Liver (tissue), 9 donors: Measurements from ENCODE around the gene RBFOX1. TPM values are rescaled to one million over a fixed set of nuclear protein-coding genes. Genes with fewer than 3 reads are reported as not detected.

Source experiments
- DNase-seq: peaks from one replicate; pipeline ENCODE4 v3.0.0-alpha.2; 2017; ENCODE audit warnings: low spot score
- H3K27ac ChIP-seq, 2 donors: one replicate each; pipeline ENCODE4 v1.7.0; 2013; ENCODE audit warnings: inconsistent platforms in 2 of 2, low read length in 2 of 2, control low read depth in 1 of 2, low read depth in 1 of 2, mild to moderate bottlenecking in 1 of 2
- H3K27me3 ChIP-seq, 4 donors: one replicate each; pipeline versions ENCODE4 v1.6.1 to v1.7.0; 2013; ENCODE audit warnings: low read length in 3 of 4, inconsistent platforms in 1 of 4, mild to moderate bottlenecking in 1 of 4, moderate library complexity in 1 of 4; ENCODE audit not compliant: control insufficient read depth in 4 of 4, insufficient read depth in 4 of 4
- H3K36me3 ChIP-seq, 4 donors: one replicate each; pipeline versions ENCODE4 v1.6.1 to v1.7.0; 2013; ENCODE audit warnings: low read length in 3 of 4, mild to moderate bottlenecking in 3 of 4, low read depth in 1 of 4, moderate library complexity in 1 of 4; ENCODE audit not compliant: control insufficient read depth in 4 of 4, insufficient read depth in 3 of 4
- H3K4me1 ChIP-seq, 4 donors: one replicate each; pipeline versions ENCODE4 v1.6.1 to v1.7.0; 2013; ENCODE audit warnings: low read length in 3 of 4, mild to moderate bottlenecking in 3 of 4, moderate library complexity in 1 of 4; ENCODE audit not compliant: control insufficient read depth in 4 of 4, insufficient read depth in 4 of 4
- H3K4me3 ChIP-seq, 3 donors: one replicate each; pipeline versions ENCODE4 v1.6.1 to v1.7.0; 2013; ENCODE audit warnings: low read length in 3 of 3, control low read depth in 1 of 3, low read depth in 1 of 3, mild to moderate bottlenecking in 1 of 3
- H3K9ac ChIP-seq, 2 donors: one replicate each; pipeline ENCODE4 v1.7.0; 2013; ENCODE audit warnings: low read length in 2 of 2, mild to moderate bottlenecking in 2 of 2, moderate library complexity in 2 of 2, control low read depth in 1 of 2, low read depth in 1 of 2
- H3K9me3 ChIP-seq, 4 donors: one replicate each; pipeline versions ENCODE4 v1.6.1 to v1.7.0; 2013; ENCODE audit warnings: low read length in 3 of 4; ENCODE audit not compliant: control insufficient read depth in 4 of 4
- EGR1 ChIP-seq, 2 donors: IDR thresholded peaks; 2 replicates each; pipeline ENCODE4 v1.6.1; 2016 to 2018; ENCODE audit warnings: antibody characterized with exemption in 2 of 2, low read depth in 2 of 2
- FOXA1 ChIP-seq: IDR thresholded peaks from 2 replicates; pipeline ENCODE4 v1.6.1; 2016; ENCODE audit warnings: antibody characterized with exemption
- FOXA2 ChIP-seq: IDR thresholded peaks from 2 replicates; pipeline ENCODE4 v1.6.1; 2016; ENCODE audit warnings: antibody characterized with exemption
- GABPA ChIP-seq, 2 donors: IDR thresholded peaks in 1 of 2; conservative IDR thresholded peaks in 1 of 2; 2 replicates each; pipeline ENCODE4 v1.6.1; 2016; ENCODE audit warnings: antibody characterized with exemption in 2 of 2, mild to moderate bottlenecking in 1 of 2, moderate library complexity in 1 of 2
- HNF4A ChIP-seq, 2 donors: conservative IDR thresholded peaks; 2 replicates each; pipeline ENCODE4 v1.6.1; 2016; ENCODE audit warnings: antibody characterized with exemption in 2 of 2, mild to moderate bottlenecking in 2 of 2
- HNF4G ChIP-seq: IDR thresholded peaks from 2 replicates; pipeline ENCODE4 v1.6.1; 2016; ENCODE audit warnings: antibody characterized with exemption
- JUND ChIP-seq, 2 donors: IDR thresholded peaks; 2 replicates each; pipeline ENCODE4 v1.6.1; 2016; ENCODE audit warnings: antibody characterized with exemption in 2 of 2
- NR2F2 ChIP-seq: IDR thresholded peaks from 2 replicates; pipeline ENCODE4 v1.6.1; 2016; ENCODE audit warnings: antibody characterized with exemption
- RAD21 ChIP-seq, 2 donors: IDR thresholded peaks; 2 replicates each; pipeline ENCODE4 v1.6.1; 2016; ENCODE audit warnings: antibody characterized with exemption in 2 of 2, mild to moderate bottlenecking in 2 of 2
- RXRA ChIP-seq, 2 donors: IDR thresholded peaks; 2 replicates each; pipeline ENCODE4 v1.6.1; 2017 to 2018; ENCODE audit warnings: antibody characterized with exemption in 2 of 2, mild to moderate bottlenecking in 1 of 2
- SP1 ChIP-seq: IDR thresholded peaks from 2 replicates; pipeline ENCODE4 v1.6.1; 2018; ENCODE audit warnings: antibody characterized with exemption, mild to moderate bottlenecking
- TAF1 ChIP-seq: conservative IDR thresholded peaks from 2 replicates; pipeline ENCODE4 v1.6.1; 2016; ENCODE audit warnings: antibody characterized with exemption, mild to moderate bottlenecking
- YY1 ChIP-seq: IDR thresholded peaks from 2 replicates; pipeline ENCODE4 v1.6.1; 2016; ENCODE audit warnings: antibody characterized with exemption, mild to moderate bottlenecking
- WGBS: extraction: QIAGEN DNeasy Blood & Tissue Kit; methylation state at CpG from one replicate; pipeline ENCODE4 v1.1.7; 2013; 5-methylcytosine and 5-hydroxymethylcytosine counted together
- polyA plus RNA-seq, 2 donors: library from polyadenylated mRNA; stranded (reverse) in 1 of 2; unstranded in 1 of 2; fragments of 200-250 nt in 1 of 2; fragments of >200 nt in 1 of 2; fragmentation: Nextera tagmentation in 1 of 2; extraction: Ambion mirVana in 1 of 2; gene quantifications; one replicate each; pipeline versions ENCODE4 v1.2.1 to v1.2.3, GENCODE V29; 2013 to 2015
- total RNA-seq, 2 donors: library from RNA; depleted of rRNA; stranded (reverse); fragments of >200 nt; gene quantifications; one replicate each; pipeline ENCODE4 v1.2.3, GENCODE V29; 2014
- TF ChIP-seq, protein P1 (sequence below): IDR thresholded peaks from 2 replicates; pipeline ENCODE4 v1.6.1; 2016; ENCODE audit warnings: antibody characterized with exemption
- TF ChIP-seq, protein P2 (sequence below): IDR thresholded peaks from 2 replicates; pipeline ENCODE4 v1.6.1; 2016; ENCODE audit warnings: antibody characterized with exemption
- TF ChIP-seq, protein P3 (sequence below): IDR thresholded peaks from 2 replicates; pipeline ENCODE4 v1.6.1; 2016; ENCODE audit warnings: antibody characterized with exemption, mild to moderate bottlenecking
- TF ChIP-seq, protein P4 (sequence below): fragments of 150-350 bp; IDR thresholded peaks from 2 replicates; pipeline ENCODE4 v1.5.1; 2017; ENCODE audit warnings: improper control_type of control experiment, low read depth, low read length; ENCODE audit not compliant: missing input control
- TF ChIP-seq, protein P5 (sequence below): IDR thresholded peaks from 2 replicates; pipeline ENCODE4 v1.6.1; 2016; ENCODE audit warnings: antibody characterized with exemption
- donor health status: healthy.
- donor health status: healthy.
- donor health status: healthy.
- donor health status: healthy.
- donor health status: healthy.

Gene RBFOX1
- total and polyA plus RNA-seq, 4 donors, result not detected

DNA sequence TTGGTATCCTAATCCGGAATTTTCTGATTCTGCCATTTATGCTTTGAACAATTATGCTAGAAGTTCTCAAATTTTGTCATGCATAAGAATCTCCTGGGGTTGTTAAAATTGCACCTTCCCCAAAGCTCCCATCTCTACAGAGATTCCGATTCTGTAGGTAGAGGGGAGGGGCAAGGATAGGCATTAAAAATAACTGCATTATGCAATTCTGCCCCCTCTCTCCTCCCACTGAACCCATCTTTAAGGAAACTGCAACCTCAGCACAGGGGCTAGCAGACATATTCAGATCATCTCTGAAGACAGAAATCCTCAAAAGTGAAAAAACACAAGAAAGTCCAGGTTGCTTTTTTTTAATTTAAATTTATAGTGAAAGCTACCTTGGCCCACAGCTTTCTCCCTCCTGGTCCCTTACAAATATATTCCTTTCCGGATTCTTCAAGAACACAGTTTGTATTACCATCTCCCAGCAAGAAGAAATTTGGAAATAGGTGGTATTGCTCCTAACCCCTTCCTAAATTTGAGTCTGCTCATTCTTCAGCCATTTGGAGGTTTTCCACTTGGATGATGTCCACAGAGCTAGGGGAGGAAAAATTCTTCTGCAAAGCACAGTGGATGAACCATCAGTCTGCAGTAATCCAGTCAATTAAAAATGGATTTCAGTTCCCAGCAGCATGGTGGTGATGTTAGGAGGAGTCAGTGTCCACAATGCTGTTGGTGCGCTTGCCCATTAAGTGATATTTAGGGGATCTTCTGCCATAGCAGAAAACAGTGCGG, 67.7 kb downstream of the RBFOX1 start:
- Histone ChIP-seq H3K9me3 (no peaks in the 10 kb centered on the region), H3K4me3 (no peak overlapping the region), H3K9ac (no peak overlapping the region), H3K36me3 (no peaks in the 10 kb centered on the region), H3K4me1 (no peaks in the 10 kb centered on the region), H3K27me3 (peaks cover 0 to 4% (median 2%) of the 10 kb centered on the region in 4 donors), H3K27ac (no peak overlapping the region)
- DNase-seq, result no peak
- no peak for TF ChIP-seq RAD21 (IDR thresholded peaks at IDR 0.05)
- TF ChIP-seq, protein P1, sequence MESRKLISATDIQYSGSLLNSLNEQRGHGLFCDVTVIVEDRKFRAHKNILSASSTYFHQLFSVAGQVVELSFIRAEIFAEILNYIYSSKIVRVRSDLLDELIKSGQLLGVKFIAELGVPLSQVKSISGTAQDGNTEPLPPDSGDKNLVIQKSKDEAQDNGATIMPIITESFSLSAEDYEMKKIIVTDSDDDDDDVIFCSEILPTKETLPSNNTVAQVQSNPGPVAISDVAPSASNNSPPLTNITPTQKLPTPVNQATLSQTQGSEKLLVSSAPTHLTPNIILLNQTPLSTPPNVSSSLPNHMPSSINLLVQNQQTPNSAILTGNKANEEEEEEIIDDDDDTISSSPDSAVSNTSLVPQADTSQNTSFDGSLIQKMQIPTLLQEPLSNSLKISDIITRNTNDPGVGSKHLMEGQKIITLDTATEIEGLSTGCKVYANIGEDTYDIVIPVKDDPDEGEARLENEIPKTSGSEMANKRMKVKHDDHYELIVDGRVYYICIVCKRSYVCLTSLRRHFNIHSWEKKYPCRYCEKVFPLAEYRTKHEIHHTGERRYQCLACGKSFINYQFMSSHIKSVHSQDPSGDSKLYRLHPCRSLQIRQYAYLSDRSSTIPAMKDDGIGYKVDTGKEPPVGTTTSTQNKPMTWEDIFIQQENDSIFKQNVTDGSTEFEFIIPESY, result no peak
- no peak for TF ChIP-seq SP1
- no peak for TF ChIP-seq GABPA (IDR thresholded peaks at IDR 0.05 in 1 of 2, conservative IDR thresholded peaks at IDR 0.05 in 1 of 2)
- TF ChIP-seq FOXA1, result no peak
- TF ChIP-seq RXRA (IDR thresholded peaks at IDR 0.05), result no peak
- no peak for TF ChIP-seq NR2F2
- TF ChIP-seq FOXA2, result no peak
- TF ChIP-seq, protein P2, sequence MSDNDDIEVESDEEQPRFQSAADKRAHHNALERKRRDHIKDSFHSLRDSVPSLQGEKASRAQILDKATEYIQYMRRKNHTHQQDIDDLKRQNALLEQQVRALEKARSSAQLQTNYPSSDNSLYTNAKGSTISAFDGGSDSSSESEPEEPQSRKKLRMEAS, result no peak
- no peak for TF ChIP-seq HNF4G
- TF ChIP-seq, protein P3, sequence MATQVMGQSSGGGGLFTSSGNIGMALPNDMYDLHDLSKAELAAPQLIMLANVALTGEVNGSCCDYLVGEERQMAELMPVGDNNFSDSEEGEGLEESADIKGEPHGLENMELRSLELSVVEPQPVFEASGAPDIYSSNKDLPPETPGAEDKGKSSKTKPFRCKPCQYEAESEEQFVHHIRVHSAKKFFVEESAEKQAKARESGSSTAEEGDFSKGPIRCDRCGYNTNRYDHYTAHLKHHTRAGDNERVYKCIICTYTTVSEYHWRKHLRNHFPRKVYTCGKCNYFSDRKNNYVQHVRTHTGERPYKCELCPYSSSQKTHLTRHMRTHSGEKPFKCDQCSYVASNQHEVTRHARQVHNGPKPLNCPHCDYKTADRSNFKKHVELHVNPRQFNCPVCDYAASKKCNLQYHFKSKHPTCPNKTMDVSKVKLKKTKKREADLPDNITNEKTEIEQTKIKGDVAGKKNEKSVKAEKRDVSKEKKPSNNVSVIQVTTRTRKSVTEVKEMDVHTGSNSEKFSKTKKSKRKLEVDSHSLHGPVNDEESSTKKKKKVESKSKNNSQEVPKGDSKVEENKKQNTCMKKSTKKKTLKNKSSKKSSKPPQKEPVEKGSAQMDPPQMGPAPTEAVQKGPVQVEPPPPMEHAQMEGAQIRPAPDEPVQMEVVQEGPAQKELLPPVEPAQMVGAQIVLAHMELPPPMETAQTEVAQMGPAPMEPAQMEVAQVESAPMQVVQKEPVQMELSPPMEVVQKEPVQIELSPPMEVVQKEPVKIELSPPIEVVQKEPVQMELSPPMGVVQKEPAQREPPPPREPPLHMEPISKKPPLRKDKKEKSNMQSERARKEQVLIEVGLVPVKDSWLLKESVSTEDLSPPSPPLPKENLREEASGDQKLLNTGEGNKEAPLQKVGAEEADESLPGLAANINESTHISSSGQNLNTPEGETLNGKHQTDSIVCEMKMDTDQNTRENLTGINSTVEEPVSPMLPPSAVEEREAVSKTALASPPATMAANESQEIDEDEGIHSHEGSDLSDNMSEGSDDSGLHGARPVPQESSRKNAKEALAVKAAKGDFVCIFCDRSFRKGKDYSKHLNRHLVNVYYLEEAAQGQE, result no peak
- TF ChIP-seq, protein P4, sequence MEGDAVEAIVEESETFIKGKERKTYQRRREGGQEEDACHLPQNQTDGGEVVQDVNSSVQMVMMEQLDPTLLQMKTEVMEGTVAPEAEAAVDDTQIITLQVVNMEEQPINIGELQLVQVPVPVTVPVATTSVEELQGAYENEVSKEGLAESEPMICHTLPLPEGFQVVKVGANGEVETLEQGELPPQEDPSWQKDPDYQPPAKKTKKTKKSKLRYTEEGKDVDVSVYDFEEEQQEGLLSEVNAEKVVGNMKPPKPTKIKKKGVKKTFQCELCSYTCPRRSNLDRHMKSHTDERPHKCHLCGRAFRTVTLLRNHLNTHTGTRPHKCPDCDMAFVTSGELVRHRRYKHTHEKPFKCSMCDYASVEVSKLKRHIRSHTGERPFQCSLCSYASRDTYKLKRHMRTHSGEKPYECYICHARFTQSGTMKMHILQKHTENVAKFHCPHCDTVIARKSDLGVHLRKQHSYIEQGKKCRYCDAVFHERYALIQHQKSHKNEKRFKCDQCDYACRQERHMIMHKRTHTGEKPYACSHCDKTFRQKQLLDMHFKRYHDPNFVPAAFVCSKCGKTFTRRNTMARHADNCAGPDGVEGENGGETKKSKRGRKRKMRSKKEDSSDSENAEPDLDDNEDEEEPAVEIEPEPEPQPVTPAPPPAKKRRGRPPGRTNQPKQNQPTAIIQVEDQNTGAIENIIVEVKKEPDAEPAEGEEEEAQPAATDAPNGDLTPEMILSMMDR, result no peak
- no peak for TF ChIP-seq TAF1
- TF ChIP-seq JUND (IDR thresholded peaks at IDR 0.05), result no peak
- TF ChIP-seq, protein P5, sequence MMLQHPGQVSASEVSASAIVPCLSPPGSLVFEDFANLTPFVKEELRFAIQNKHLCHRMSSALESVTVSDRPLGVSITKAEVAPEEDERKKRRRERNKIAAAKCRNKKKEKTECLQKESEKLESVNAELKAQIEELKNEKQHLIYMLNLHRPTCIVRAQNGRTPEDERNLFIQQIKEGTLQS, result no peak
- no peak for TF ChIP-seq HNF4A (conservative IDR thresholded peaks at IDR 0.05)
- TF ChIP-seq YY1, result no peak
- TF ChIP-seq EGR1 (IDR thresholded peaks at IDR 0.05; ENCODE audit: low read depth in 2 of 2), result no peak
- WGBS, result 50% methylated on average over 5 of the region's 5 CpGs
